Measurements from ENCODE around the gene RASGRP4. TPM values are rescaled to one million over a fixed set of nuclear protein-coding genes. Genes with fewer than 3 reads are reported as not detected.
"Not testable (repeated sequence)": the region's sequence is repeated elsewhere in the genome, so short reads cannot be mapped to it uniquely, and the experiment has no call there.

The RASGRP4 gene
- total RNA-seq, 1 experiment from 2014 or later: not detected

DNA sequence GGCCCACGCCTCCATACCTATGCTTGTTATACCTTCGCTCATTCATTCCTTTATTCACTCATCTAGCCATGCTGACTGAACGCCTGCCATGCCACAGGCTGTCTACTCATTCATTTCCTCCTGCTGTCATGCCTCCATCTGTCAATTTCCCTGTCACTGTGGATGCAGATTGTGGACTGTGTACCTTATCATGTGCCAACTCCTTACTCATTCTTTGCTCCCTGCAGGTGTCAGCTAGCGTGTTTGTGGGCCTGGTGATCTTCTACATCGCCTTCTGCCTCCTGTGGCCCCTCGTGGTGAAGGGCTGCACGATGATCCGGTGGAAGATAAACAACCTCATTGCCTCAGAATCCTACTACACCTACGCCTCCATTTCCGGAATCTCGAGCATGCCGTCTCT lies 55.7 kb downstream of the RASGRP4 start:
- Mint-ChIP-seq H3K27me3 (ENCODE audit: insufficient read depth, unreplicated experiment) (no peaks in the 10 kb centered on the region), H3K36me3 (ENCODE audit: insufficient read depth, unreplicated experiment) (peaks cover 10% of the 10 kb centered on the region), H3K4me1 (ENCODE audit: low read depth, unreplicated experiment) (peaks cover 6% of the 10 kb centered on the region), H3K9me3 (ENCODE audit: unreplicated experiment) (no peaks in the 10 kb centered on the region), H3K4me3 (ENCODE audit: unreplicated experiment) (no peak overlapping the region), H3K27ac (ENCODE audit: unreplicated experiment) (no peak overlapping the region)
- no peaks in the 10 kb centered on the region for H3K27me3 ChIP-seq (replicated peaks; ENCODE audit: control insufficient read depth, insufficient read depth, low read length)
- no TSS peak for BruUV-seq (replicated peaks)
- H3K36me3 ChIP-seq (ENCODE audit: control insufficient read depth, insufficient read depth, low read length): no peaks in the 10 kb centered on the region
- H3K4me1 ChIP-seq: no peaks in the 10 kb centered on the region
- intact Hi-C loops (cut with micrococcal nuclease; ENCODE audit: unreplicated experiment): no loop called here
- no peaks in the 10 kb centered on the region for H3K9me3 ChIP-seq
- POLR2A ChIA-PET: no interaction called here
- TF ChIP-seq, protein P1, sequence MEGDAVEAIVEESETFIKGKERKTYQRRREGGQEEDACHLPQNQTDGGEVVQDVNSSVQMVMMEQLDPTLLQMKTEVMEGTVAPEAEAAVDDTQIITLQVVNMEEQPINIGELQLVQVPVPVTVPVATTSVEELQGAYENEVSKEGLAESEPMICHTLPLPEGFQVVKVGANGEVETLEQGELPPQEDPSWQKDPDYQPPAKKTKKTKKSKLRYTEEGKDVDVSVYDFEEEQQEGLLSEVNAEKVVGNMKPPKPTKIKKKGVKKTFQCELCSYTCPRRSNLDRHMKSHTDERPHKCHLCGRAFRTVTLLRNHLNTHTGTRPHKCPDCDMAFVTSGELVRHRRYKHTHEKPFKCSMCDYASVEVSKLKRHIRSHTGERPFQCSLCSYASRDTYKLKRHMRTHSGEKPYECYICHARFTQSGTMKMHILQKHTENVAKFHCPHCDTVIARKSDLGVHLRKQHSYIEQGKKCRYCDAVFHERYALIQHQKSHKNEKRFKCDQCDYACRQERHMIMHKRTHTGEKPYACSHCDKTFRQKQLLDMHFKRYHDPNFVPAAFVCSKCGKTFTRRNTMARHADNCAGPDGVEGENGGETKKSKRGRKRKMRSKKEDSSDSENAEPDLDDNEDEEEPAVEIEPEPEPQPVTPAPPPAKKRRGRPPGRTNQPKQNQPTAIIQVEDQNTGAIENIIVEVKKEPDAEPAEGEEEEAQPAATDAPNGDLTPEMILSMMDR (IDR thresholded peaks at IDR 0.05; ENCODE audit: insufficient read depth in 1 of 2, low read depth in 1 of 2, low read length in 1 of 2, severe bottlenecking in 1 of 2, unreplicated experiment in 1 of 2): no peak
- DNase-seq: no peak
- CTCF ChIA-PET: interaction anchor here (0.8 kb wide), 1 partner anchor 18 kb away, joined by 6 read pairs; the partner anchor contains the start of gene GGN
- no peak overlapping the region for H3K4me3 ChIP-seq (ENCODE audit: low read depth, low read length)

DNA sequence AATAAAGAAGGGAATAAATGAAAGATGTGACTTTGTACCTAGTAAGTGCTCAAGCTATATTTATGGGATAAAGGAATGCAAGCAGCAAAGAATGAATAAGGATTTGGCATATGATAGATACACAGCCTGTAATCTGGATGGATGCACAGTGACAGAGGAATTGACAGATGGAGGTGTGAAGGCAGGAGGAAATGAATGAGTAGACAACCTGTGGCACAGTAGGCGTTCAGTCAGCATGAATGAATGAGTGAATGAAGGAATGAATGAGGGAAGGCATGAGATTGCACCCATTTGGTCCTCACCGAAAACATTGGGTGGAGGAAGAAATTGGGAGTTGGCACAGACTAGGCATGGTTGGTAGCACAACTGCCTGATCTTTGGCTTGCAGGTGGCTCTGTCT lies 56.4 kb downstream of the RASGRP4 start:
- CTCF ChIA-PET: no interaction called here
- H3K4me3 ChIP-seq (ENCODE audit: low read depth, low read length): no peak overlapping the region
- no peak overlapping the region for H3K27ac Mint-ChIP-seq (ENCODE audit: unreplicated experiment)
- no peak overlapping the region for H3K4me3 Mint-ChIP-seq (ENCODE audit: unreplicated experiment)
- no peak for DNase-seq
- no peaks in the 10 kb centered on the region for H3K36me3 ChIP-seq (ENCODE audit: control insufficient read depth, insufficient read depth, low read length)
- H3K4me1 ChIP-seq: no peaks in the 10 kb centered on the region
- no peaks in the 10 kb centered on the region for H3K27me3 Mint-ChIP-seq (ENCODE audit: insufficient read depth, unreplicated experiment)
- no peaks in the 10 kb centered on the region for H3K27me3 ChIP-seq (replicated peaks; ENCODE audit: control insufficient read depth, insufficient read depth, low read length)
- H3K36me3 Mint-ChIP-seq (ENCODE audit: insufficient read depth, unreplicated experiment): peaks cover 2% of the 10 kb centered on the region
- H3K9me3 ChIP-seq: no peaks in the 10 kb centered on the region
- TF ChIP-seq, protein P1 (IDR thresholded peaks at IDR 0.05; ENCODE audit: insufficient read depth in 1 of 2, low read depth in 1 of 2, low read length in 1 of 2, severe bottlenecking in 1 of 2, unreplicated experiment in 1 of 2): no peak
- H3K9me3 Mint-ChIP-seq (ENCODE audit: unreplicated experiment): no peaks in the 10 kb centered on the region
- no TSS peak for BruUV-seq (replicated peaks)
- intact Hi-C loops (cut with micrococcal nuclease; ENCODE audit: unreplicated experiment): no loop called here
- H3K4me1 Mint-ChIP-seq (ENCODE audit: low read depth, unreplicated experiment): peaks cover 6% of the 10 kb centered on the region
- POLR2A ChIA-PET: interaction anchor here (0.5 kb wide), 1 partner anchor 482 kb away, joined by 3 read pairs; no protein-coding TSS in a partner anchor

DNA sequence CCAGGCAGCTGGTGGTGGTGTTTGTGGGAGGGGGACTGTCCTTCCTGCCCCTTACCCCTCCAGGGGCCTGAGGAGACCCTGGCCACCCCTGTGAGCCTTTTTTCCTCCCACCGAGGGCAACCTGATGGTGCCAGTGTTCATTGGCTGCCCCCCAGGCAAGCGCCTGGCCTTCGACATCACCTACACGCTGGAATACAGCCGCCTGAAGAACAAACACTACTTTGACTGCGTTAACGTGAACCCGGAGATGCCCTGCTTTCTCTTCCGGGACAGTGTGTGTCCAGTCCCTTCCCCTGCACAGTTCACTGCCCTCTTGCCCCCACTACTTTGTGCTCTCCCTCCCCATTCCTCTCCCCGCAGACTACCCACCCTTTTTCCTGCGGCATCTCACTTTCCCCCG lies 59.0 kb downstream of the RASGRP4 start:
- DNase-seq: no peak
- Histone ChIP-seq H3K9me3 (no peaks in the 10 kb centered on the region), H3K36me3 (ENCODE audit: control insufficient read depth, insufficient read depth, low read length) (no peaks in the 10 kb centered on the region), H3K4me3 (ENCODE audit: low read depth, low read length) (no peak overlapping the region), H3K27me3 (replicated peaks; ENCODE audit: control insufficient read depth, insufficient read depth, low read length) (no peaks in the 10 kb centered on the region), H3K4me1 (peaks cover 6% of the 10 kb centered on the region)
- no peak overlapping the region for H3K27ac Mint-ChIP-seq (ENCODE audit: unreplicated experiment)
- H3K4me1 Mint-ChIP-seq (ENCODE audit: low read depth, unreplicated experiment): peaks cover 6% of the 10 kb centered on the region
- TF ChIP-seq, protein P1 (IDR thresholded peaks at IDR 0.05; ENCODE audit: insufficient read depth in 1 of 2, low read depth in 1 of 2, low read length in 1 of 2, severe bottlenecking in 1 of 2, unreplicated experiment in 1 of 2): no peak
- no TSS peak for BruUV-seq (replicated peaks)
- no peaks in the 10 kb centered on the region for H3K27me3 Mint-ChIP-seq (ENCODE audit: insufficient read depth, unreplicated experiment)
- H3K36me3 Mint-ChIP-seq (ENCODE audit: insufficient read depth, unreplicated experiment): peaks cover 8% of the 10 kb centered on the region
- no peak overlapping the region for H3K4me3 Mint-ChIP-seq (ENCODE audit: unreplicated experiment)
- intact Hi-C loops (cut with micrococcal nuclease; ENCODE audit: unreplicated experiment): no loop called here
- ChIA-PET CTCF (interaction anchor here (0.6 to 1.3 kb wide), 2 partner anchors 36 to 293 kb away, joined by 5 read pairs; partner anchors contain the start of gene FAM98C), POLR2A (no interaction called here)
- H3K9me3 Mint-ChIP-seq (ENCODE audit: unreplicated experiment): no peaks in the 10 kb centered on the region

DNA sequence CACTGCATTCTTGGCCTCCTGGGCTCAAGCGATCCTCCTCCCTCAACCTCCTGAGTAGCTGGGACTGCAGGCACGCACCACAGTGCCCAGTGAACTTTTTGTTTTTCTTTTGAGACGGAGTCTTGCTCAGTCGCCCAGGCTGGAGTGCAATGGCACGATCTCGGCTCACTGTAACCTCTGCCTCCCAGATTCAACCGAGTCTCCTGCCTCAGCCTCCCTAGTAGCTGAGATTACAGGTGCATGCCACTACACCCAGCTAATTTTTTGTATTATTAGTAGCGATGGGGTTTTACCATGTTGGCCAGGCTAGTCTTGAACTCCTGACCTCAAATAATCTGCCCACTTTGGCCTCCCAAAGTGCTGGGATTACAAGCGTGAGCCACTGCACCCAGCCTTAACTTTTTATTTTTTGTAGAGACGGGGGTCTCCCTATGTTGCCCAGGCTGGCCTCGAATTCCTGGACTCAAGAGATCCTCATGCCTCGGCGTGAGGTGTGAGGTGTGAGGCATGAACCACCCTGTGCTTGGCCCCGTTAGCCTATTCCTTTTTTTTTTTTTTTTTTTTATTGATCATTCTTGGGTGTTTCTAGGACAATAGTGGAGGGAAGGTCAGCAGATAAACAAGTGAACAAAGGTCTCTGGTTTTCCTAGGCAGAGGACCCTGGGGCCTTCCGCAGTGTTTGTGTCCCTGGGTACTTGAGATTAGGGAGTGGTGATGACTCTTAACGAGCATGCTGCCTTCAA lies 62.9 kb downstream of the RASGRP4 start:
- not testable (repeated sequence) for H3K36me3 ChIP-seq (ENCODE audit: control insufficient read depth, insufficient read depth, low read length)

More for the DNA sequence above, 62.9 kb downstream of the RASGRP4 start:
- Histone ChIP-seq H3K4me3 (ENCODE audit: low read depth, low read length) (peak overlapping the region; percentile 96), H3K4me1 (peaks cover 10% of the 10 kb centered on the region)
- DNase-seq; H3K27ac Mint-ChIP-seq (ENCODE audit: unreplicated experiment); BruUV-seq (replicated peaks); H3K9me3 Mint-ChIP-seq (ENCODE audit: unreplicated experiment); H3K27me3 ChIP-seq (replicated peaks; ENCODE audit: control insufficient read depth, insufficient read depth, low read length); H3K9me3 ChIP-seq: not testable (repeated sequence)
- intact Hi-C loops (cut with micrococcal nuclease; ENCODE audit: unreplicated experiment): loop anchor here (1.0 kb wide), 1 partner anchor 26 kb away; no protein-coding TSS in a partner anchor
- Mint-ChIP-seq H3K27me3 (ENCODE audit: insufficient read depth, unreplicated experiment) (peaks cover 13% of the 10 kb centered on the region), H3K36me3 (ENCODE audit: insufficient read depth, unreplicated experiment) (peaks cover 16% of the 10 kb centered on the region), H3K4me1 (ENCODE audit: low read depth, unreplicated experiment) (peaks cover 19% of the 10 kb centered on the region), H3K4me3 (ENCODE audit: unreplicated experiment) (peak overlapping the region; percentile 79)
- POLR2A ChIA-PET: interaction anchor here (0.7 to 1.8 kb wide), 2 partner anchors 11 to 25 kb away, joined by 7 to 15 read pairs; partner anchors contain the start of genes GGN and PSMD8
- CTCF ChIA-PET: interaction anchor here (0.7 to 2.9 kb wide), 5 partner anchors 11 to 219 kb away, joined by 4 to 21 read pairs (median 5); partner anchors contain the start of genes FAM98C and PSMD8
